ENCODE results near the gene ONECUT3. TPM values are rescaled to one million over a fixed set of nuclear protein-coding genes. Genes with fewer than 3 reads are reported as not detected.
"Not testable (repeated sequence)": the region's sequence is repeated elsewhere in the genome, so short reads cannot be mapped to it uniquely, and the experiment has no call there.

Gene ONECUT3
- total and polyA plus RNA-seq, 9 donors: 0.01 to 0.05 (median 0.03) TPM; not detected in 3

GRCh38 chr19:1755467-1756171, 2.3 kb downstream of the ONECUT3 start:
- Histone ChIP-seq H3K4me3 (ENCODE audit: low read length) (no peak overlapping the region), H3K4me1 (ENCODE audit: control insufficient read depth, insufficient read depth, low read length) (peaks cover 3% of the 10 kb centered on the region), H3K9me3 (replicated peaks; ENCODE audit: control insufficient read depth, low read depth, low read length) (no peaks in the 10 kb centered on the region), H3K27ac (ENCODE audit: low read length) (no peak overlapping the region), H3K36me3 (ENCODE audit: control insufficient read depth, insufficient read depth, low read length) (no peaks in the 10 kb centered on the region), H3K27me3 (ENCODE audit: control insufficient read depth, insufficient read depth, low read length) (peaks cover 87% of the 10 kb centered on the region)
- DNase-seq: no peak
- WGBS (ENCODE audit: insufficient coverage): under 1% methylated on average over 39 of the region's 43 CpGs

- Histone ChIP-seq H3K36me3 (ENCODE audit: control insufficient read depth, insufficient read depth, low read length) (no peaks in the 10 kb centered on the region), H3K27ac (ENCODE audit: low read length) (no peak overlapping the region), H3K4me3 (ENCODE audit: low read length) (no peak overlapping the region), H3K9me3 (replicated peaks; ENCODE audit: control insufficient read depth, low read depth, low read length) (no peaks in the 10 kb centered on the region), H3K4me1 (ENCODE audit: control insufficient read depth, insufficient read depth, low read length) (peaks cover 3% of the 10 kb centered on the region), H3K27me3 (ENCODE audit: control insufficient read depth, insufficient read depth, low read length) (peaks cover 86% of the 10 kb centered on the region)
- DNase-seq: no peak
- 4% methylated on average over 12 of the region's 20 CpGs for WGBS (ENCODE audit: insufficient coverage)
Measured at GRCh38 chr19:1756264-1756663, 3.0 kb downstream of the ONECUT3 start.

GRCh38 chr19:1756705-1757465, 3.6 kb downstream of the ONECUT3 start:
- no peak for DNase-seq
- under 1% methylated on average over 22 of the region's 29 CpGs for whole genome bisulfite sequencing (ENCODE audit: insufficient coverage)
- H3K9me3 ChIP-seq (replicated peaks; ENCODE audit: control insufficient read depth, low read depth, low read length): no peaks in the 10 kb centered on the region
- no peak overlapping the region for H3K4me3 ChIP-seq (ENCODE audit: low read length)
- H3K27ac ChIP-seq (ENCODE audit: low read length): no peak overlapping the region
- peaks cover 3% of the 10 kb centered on the region for H3K4me1 ChIP-seq (ENCODE audit: control insufficient read depth, insufficient read depth, low read length)
- peaks cover 86% of the 10 kb centered on the region for H3K27me3 ChIP-seq (ENCODE audit: control insufficient read depth, insufficient read depth, low read length)
- H3K36me3 ChIP-seq (ENCODE audit: control insufficient read depth, insufficient read depth, low read length): no peaks in the 10 kb centered on the region

GRCh38 chr19:1757468-1758230, 4.3 kb downstream of the ONECUT3 start:
- DNase-seq: no peak
- H3K4me3 ChIP-seq (ENCODE audit: low read length): no peak overlapping the region
- H3K27ac ChIP-seq (ENCODE audit: low read length): no peak overlapping the region
- under 1% methylated on average over 84 of the region's 86 CpGs for WGBS (ENCODE audit: insufficient coverage)
- H3K4me1 ChIP-seq (ENCODE audit: control insufficient read depth, insufficient read depth, low read length): peaks cover 3% of the 10 kb centered on the region
- H3K9me3 ChIP-seq (replicated peaks; ENCODE audit: control insufficient read depth, low read depth, low read length): no peaks in the 10 kb centered on the region
- H3K27me3 ChIP-seq (ENCODE audit: control insufficient read depth, insufficient read depth, low read length): peaks cover 86% of the 10 kb centered on the region
- H3K36me3 ChIP-seq (ENCODE audit: control insufficient read depth, insufficient read depth, low read length): no peaks in the 10 kb centered on the region

GRCh38 chr19:1758231-1758577, 4.9 kb downstream of the ONECUT3 start:
- WGBS (ENCODE audit: insufficient coverage): 4% methylated on average over 9 of the region's 10 CpGs
- H3K4me1 ChIP-seq (ENCODE audit: control insufficient read depth, insufficient read depth, low read length): peaks cover 3% of the 10 kb centered on the region
- H3K27me3 ChIP-seq (ENCODE audit: control insufficient read depth, insufficient read depth, low read length): peaks cover 86% of the 10 kb centered on the region
- no peak overlapping the region for H3K27ac ChIP-seq (ENCODE audit: low read length)
- no peaks in the 10 kb centered on the region for H3K36me3 ChIP-seq (ENCODE audit: control insufficient read depth, insufficient read depth, low read length)
- no peak overlapping the region for H3K4me3 ChIP-seq (ENCODE audit: low read length)
- DNase-seq: no peak
- no peaks in the 10 kb centered on the region for H3K9me3 ChIP-seq (replicated peaks; ENCODE audit: control insufficient read depth, low read depth, low read length)

- Histone ChIP-seq H3K4me3 (ENCODE audit: low read length) (no peak overlapping the region), H3K9me3 (replicated peaks; ENCODE audit: control insufficient read depth, low read depth, low read length) (no peaks in the 10 kb centered on the region), H3K4me1 (ENCODE audit: control insufficient read depth, insufficient read depth, low read length) (peaks cover 3% of the 10 kb centered on the region), H3K27ac (ENCODE audit: low read length) (no peak overlapping the region), H3K36me3 (ENCODE audit: control insufficient read depth, insufficient read depth, low read length) (no peaks in the 10 kb centered on the region), H3K27me3 (ENCODE audit: control insufficient read depth, insufficient read depth, low read length) (peaks cover 97% of the 10 kb centered on the region)
- WGBS (ENCODE audit: insufficient coverage): 20% methylated on average over 1 of the region's 16 CpGs
- DNase-seq: no peak
Measured at GRCh38 chr19:1758959-1759903, 5.9 kb downstream of the ONECUT3 start.

GRCh38 chr19:1760020-1760419, 6.7 kb downstream of the ONECUT3 start:
- 1% methylated on average over 10 of the region's 17 CpGs for WGBS (ENCODE audit: insufficient coverage)
- H3K4me3 ChIP-seq (ENCODE audit: low read length): no peak overlapping the region

GRCh38 chr19:1760786-1761527, 7.7 kb downstream of the ONECUT3 start:
- not testable (repeated sequence) for H3K4me1 ChIP-seq (ENCODE audit: control insufficient read depth, insufficient read depth, low read length); H3K4me3 ChIP-seq (ENCODE audit: low read length); H3K9me3 ChIP-seq (replicated peaks; ENCODE audit: control insufficient read depth, low read depth, low read length); H3K27ac ChIP-seq (ENCODE audit: low read length); DNase-seq; H3K36me3 ChIP-seq (ENCODE audit: control insufficient read depth, insufficient read depth, low read length)
- H3K27me3 ChIP-seq (ENCODE audit: control insufficient read depth, insufficient read depth, low read length): peaks cover 99% of the 10 kb centered on the region
- 4% methylated on average over 7 of the region's 15 CpGs for WGBS (ENCODE audit: insufficient coverage)

More at GRCh38 chr19:1760020-1760419, 6.7 kb downstream of the ONECUT3 start:
- Histone ChIP-seq H3K4me1 (ENCODE audit: control insufficient read depth, insufficient read depth, low read length) (peaks cover 2% of the 10 kb centered on the region), H3K27ac (ENCODE audit: low read length) (no peak overlapping the region), H3K36me3 (ENCODE audit: control insufficient read depth, insufficient read depth, low read length) (no peaks in the 10 kb centered on the region), H3K27me3 (ENCODE audit: control insufficient read depth, insufficient read depth, low read length) (peaks cover 99% of the 10 kb centered on the region), H3K9me3 (replicated peaks; ENCODE audit: control insufficient read depth, low read depth, low read length) (no peaks in the 10 kb centered on the region)
- no peak for DNase-seq
